Measurements from ENCODE around the gene TOP3B. TPM values are rescaled to one million over a fixed set of nuclear protein-coding genes. Genes with fewer than 3 reads are reported as not detected.
A peak's percentile ranks its signal among the peaks of the same experiment; 100 is the strongest.

The TOP3B gene
- total RNA-seq, 2 experiments from 2014 or later = 33.6 to 34.0 TPM

DNA sequence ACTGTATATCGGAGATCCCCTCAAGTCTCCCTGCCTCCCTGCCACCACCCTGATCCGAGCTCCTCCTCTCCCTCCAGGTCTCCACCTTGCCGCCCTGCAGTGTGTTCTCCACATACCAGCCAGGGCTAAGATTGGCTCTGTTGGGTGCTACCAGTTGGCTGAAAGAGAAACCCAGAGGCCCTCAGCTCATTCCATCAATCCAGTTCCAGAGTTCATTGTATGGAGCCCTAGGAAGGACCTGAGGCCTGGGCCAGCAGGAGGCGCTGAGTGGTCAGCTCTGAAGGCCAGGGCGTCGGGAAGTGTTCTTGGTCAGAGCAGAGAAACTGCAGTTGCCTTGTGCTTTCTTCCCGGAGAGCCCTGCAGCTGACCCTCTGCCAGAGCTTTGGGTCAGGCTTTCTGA is 2.2 kb upstream of the TOP3B start:
- Mint-ChIP-seq H3K9me3 (no peaks in the 10 kb centered on the region), H3K4me1 (ENCODE audit: low read depth) (peaks cover 23% of the 10 kb centered on the region), H3K27ac (no peak overlapping the region), H3K27me3 (peaks cover 3% of the 10 kb centered on the region), H3K36me3 (ENCODE audit: low read depth) (no peaks in the 10 kb centered on the region), H3K4me3 (no peak overlapping the region)
- ChIA-PET CTCF (interaction anchor here (2.2 kb wide), 1 partner anchor 12 kb away, joined by 6 read pairs; no protein-coding TSS in a partner anchor), POLR2A (no interaction called here)
- peak; percentile 9 for DNase-seq
- TF ChIP-seq, protein P1, sequence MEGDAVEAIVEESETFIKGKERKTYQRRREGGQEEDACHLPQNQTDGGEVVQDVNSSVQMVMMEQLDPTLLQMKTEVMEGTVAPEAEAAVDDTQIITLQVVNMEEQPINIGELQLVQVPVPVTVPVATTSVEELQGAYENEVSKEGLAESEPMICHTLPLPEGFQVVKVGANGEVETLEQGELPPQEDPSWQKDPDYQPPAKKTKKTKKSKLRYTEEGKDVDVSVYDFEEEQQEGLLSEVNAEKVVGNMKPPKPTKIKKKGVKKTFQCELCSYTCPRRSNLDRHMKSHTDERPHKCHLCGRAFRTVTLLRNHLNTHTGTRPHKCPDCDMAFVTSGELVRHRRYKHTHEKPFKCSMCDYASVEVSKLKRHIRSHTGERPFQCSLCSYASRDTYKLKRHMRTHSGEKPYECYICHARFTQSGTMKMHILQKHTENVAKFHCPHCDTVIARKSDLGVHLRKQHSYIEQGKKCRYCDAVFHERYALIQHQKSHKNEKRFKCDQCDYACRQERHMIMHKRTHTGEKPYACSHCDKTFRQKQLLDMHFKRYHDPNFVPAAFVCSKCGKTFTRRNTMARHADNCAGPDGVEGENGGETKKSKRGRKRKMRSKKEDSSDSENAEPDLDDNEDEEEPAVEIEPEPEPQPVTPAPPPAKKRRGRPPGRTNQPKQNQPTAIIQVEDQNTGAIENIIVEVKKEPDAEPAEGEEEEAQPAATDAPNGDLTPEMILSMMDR (IDR thresholded peaks at IDR 0.05) = no peak
- ATAC-seq = no peak
- intact Hi-C loops (cut with micrococcal nuclease) = no loop called here

DNA sequence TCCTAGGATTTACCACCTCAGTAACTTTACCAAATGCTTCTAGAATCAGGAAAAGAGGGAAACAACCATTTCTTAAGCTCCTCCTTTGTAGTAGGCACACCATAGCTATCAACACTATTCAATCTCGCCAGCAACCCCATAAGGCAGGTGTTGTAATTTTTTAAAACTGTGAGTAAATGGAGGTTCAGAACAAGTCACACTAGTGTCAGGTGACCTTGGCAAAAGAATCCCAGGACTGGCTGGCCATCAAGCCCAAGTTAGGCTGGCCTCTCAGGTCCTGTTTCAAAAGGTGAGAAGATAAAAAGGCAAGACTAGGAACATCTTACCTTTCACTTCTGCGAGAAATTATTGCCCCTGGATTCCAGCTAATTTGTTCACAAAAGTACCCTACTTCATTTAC is 713 bp downstream of the TOP3B start:
- TF ChIP-seq, protein P1 (IDR thresholded peaks at IDR 0.05) = no peak
- ATAC-seq (no peak), DNase-seq (no peak)
- Mint-ChIP-seq H3K36me3 (ENCODE audit: low read depth) (peaks cover 2% of the 10 kb centered on the region), H3K9me3 (no peaks in the 10 kb centered on the region), H3K4me3 (peak overlapping the region; percentile 88), H3K27ac (peak overlapping the region; percentile 83), H3K4me1 (ENCODE audit: low read depth) (peaks cover 35% of the 10 kb centered on the region), H3K27me3 (no peaks in the 10 kb centered on the region)
- ChIA-PET POLR2A (interaction anchor here (0.7 to 2.7 kb wide), 4 partner anchors 10 to 115 kb away, joined by 3 to 14 read pairs (median 4); no protein-coding TSS in a partner anchor), CTCF (interaction anchor here (1.0 to 2.7 kb wide), 4 partner anchors 10 to 29 kb away, joined by 4 to 27 read pairs (median 9); partner anchors contain the start of gene PPM1F)
- intact Hi-C loops (cut with micrococcal nuclease) = no loop called here

DNA sequence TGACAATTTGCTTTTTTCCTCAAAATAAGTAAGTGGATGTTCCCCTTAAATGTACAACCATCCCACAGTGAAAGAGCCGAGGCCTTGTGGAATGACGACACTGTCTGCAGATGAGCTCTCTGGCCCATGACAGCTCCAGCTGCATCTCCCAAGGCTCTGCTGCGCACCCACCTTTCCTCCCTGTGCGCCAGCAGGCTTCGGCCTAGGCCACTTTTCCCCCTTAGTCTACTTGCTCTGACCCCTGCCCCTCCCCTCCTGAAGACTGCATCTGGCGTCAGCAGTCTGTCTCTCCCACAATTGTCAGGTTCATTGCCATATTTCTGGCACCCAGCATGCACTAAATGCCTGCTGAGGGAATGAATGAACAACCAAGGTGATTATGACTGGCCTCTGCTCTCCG is 2.0 kb downstream of the TOP3B start:
- H3K4me3 Mint-ChIP-seq = peak overlapping the region; percentile 17
- no peak overlapping the region for H3K27ac Mint-ChIP-seq
- ChIA-PET CTCF (interaction anchor here (1.0 kb wide), 1 partner anchor 8 kb away, joined by 4 read pairs; no protein-coding TSS in a partner anchor), POLR2A (interaction anchor here (2.7 kb wide), 1 partner anchor 8 kb away, joined by 14 read pairs; no protein-coding TSS in a partner anchor)
- ATAC-seq = no peak
- peaks cover 35% of the 10 kb centered on the region for H3K4me1 Mint-ChIP-seq (ENCODE audit: low read depth)
- intact Hi-C loops (cut with micrococcal nuclease) = no loop called here
- no peaks in the 10 kb centered on the region for H3K9me3 Mint-ChIP-seq
- DNase-seq = no peak
- H3K36me3 Mint-ChIP-seq (ENCODE audit: low read depth) = peaks cover 2% of the 10 kb centered on the region
- no peaks in the 10 kb centered on the region for H3K27me3 Mint-ChIP-seq
- TF ChIP-seq, protein P1 (IDR thresholded peaks at IDR 0.05) = no peak

DNA sequence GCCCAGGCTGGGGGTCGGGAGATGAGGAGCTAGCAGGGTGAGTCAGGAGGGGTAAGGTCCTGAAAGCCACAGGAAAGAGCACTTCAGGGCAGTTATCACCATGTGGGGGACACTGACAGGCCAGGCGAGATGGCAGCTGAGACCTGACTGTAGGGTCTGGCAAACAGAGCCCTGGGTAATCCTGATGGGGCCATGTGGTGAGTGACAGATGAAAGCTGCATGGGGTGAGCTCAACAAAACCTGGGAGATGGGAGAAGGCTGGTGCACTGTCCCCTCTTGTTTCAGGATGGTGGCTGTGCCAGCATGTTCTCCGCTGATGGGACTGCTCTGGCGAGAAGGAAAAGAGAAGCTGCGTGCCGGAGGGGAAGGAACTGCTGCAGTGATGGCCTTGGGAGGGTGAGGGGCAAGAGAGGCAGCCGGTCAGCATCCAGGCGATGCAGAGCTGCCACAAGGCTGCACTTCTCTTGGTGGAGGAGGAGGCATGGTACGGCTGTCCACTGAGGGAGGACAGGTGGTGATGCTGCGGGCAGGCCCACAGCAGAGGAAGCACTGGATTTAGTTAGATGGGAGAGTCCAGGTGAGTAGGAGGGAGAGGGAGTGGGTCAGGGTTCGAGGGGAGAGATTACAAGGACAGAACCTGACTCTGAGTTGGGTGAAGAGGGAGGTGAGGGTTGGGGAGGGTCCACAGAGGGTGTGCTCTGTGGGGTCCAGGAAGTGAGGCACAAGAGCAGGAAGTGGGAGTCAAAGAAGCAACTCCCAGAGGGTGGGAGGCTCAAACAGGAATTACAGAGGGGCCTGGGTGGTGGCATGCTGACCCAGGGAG is 3.8 kb downstream of the TOP3B start:
- Mint-ChIP-seq H3K27me3 (no peaks in the 10 kb centered on the region), H3K4me3 (no peak overlapping the region), H3K4me1 (ENCODE audit: low read depth) (peaks cover 35% of the 10 kb centered on the region), H3K9me3 (no peaks in the 10 kb centered on the region), H3K36me3 (ENCODE audit: low read depth) (peaks cover 8% of the 10 kb centered on the region), H3K27ac (peak overlapping the region; percentile 55)
- ATAC-seq (no peak), DNase-seq (no peak)
- ChIA-PET POLR2A (no interaction called here), CTCF (interaction anchor here (1.5 kb wide), 1 partner anchor 41 kb away, joined by 4 read pairs; no protein-coding TSS in a partner anchor)
- intact Hi-C loops (cut with micrococcal nuclease) = no loop called here
- TF ChIP-seq, protein P1 (IDR thresholded peaks at IDR 0.05) = no peak

DNA sequence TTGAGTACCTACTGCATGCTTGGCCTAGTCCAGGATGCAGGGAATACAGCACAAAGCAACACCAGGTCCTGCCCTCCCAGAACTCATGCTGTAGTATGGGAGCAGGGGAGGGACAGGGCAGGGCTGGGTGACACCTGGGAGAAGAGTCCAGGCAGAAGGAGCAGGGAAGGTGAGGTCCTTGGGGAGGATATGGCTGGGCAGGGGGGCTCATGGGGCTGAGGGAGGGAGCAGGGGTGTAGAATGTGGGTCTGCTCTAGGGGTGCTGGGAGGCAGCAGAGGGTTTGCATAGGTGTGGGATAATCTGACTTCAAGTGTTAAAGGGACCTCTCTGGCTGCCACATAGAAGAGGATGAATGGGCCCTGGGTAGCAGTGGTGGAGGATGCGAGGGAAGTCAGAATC is 4.8 kb downstream of the TOP3B start:
- Mint-ChIP-seq H3K4me3 (no peak overlapping the region), H3K27me3 (no peaks in the 10 kb centered on the region), H3K9me3 (no peaks in the 10 kb centered on the region), H3K27ac (peak overlapping the region; percentile 55), H3K36me3 (ENCODE audit: low read depth) (peaks cover 8% of the 10 kb centered on the region), H3K4me1 (ENCODE audit: low read depth) (peaks cover 35% of the 10 kb centered on the region)
- ATAC-seq = no peak
- intact Hi-C loops (cut with micrococcal nuclease) = no loop called here
- DNase-seq = no peak
- ChIA-PET CTCF (no interaction called here), POLR2A (no interaction called here)
- TF ChIP-seq, protein P1 (IDR thresholded peaks at IDR 0.05) = no peak
